Hematopoietic multipotent progenitor cell (in vitro differentiated cells): ENCODE results near the gene GNAI1. TPM values are rescaled to one million over a fixed set of nuclear protein-coding genes. Genes with fewer than 3 reads are reported as not detected.

Experiments
- DNase-seq, 3 donors: peaks; one replicate each; pipeline ENCODE4 v3.0.0-alpha.2; 2011 to 2015; ENCODE audit warnings: low read depth in 2 of 3, low spot score in 2 of 3
- total RNA-seq: library from RNA; depleted of rRNA; stranded (reverse); fragments of >200 nt; gene quantifications from one replicate; pipeline ENCODE4 v1.2.3, GENCODE V29; 2012

The GNAI1 gene
- total RNA-seq, 1 donor = 28.8 TPM

DNA sequence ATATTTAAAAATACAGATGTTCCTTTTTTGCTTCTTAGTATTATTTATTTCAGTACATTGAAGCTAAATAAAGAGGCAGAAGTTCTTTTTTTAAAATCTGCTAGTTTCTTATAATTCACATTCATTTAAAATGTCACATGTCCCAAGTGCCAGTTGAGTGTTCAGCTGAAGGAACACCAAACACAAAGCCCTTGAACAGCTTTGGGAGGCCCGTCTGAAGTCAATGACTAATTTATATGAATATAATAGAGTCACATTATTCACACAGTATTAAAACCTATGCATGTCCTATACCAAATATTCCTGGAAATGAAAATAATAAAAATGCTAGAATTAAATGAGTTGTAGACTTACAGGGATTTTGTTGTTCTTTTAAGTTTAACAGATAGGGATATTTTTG, 70.3 kb downstream of the GNAI1 start:
- no peak for DNase-seq

DNA sequence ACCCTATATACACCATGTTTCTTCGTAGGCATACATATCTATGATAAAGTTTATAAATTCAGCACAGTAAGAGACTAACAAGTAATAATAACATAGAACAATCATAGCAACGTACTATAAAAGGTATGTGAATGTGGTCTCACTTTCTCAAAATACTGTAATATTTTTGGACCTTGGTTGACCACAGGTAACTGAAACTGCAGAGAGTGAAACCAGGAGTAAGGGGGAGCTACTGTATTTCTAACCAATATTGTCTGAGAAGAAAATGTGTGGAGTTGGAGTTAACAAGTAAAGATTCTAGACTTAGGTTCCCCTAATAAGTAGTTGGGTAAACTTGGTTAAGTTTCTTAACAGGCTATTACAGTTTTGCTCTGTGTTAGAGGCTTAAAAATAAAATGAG, 72.1 kb downstream of the GNAI1 start:
- no peak for DNase-seq

DNA sequence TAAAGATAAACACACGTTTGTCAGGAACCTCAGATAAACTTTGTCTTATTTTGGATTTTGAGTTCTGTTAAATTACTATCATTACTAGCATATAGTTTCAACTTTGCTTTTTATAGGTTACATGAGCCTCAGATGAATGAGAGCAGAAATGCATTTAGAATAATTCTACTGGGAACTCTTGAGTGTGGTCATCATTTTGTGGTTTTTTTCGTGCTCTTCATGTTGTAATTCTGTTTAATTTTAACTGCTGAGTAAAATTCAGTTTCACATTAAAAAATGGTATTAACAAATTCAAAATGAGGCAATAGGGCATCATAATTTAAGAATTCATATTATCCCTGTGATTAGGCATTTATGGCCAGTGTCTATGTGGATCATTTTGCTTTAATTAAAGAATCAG, 72.9 kb downstream of the GNAI1 start:
- peak in 1 of 3 donors; percentile 7 for DNase-seq

DNA sequence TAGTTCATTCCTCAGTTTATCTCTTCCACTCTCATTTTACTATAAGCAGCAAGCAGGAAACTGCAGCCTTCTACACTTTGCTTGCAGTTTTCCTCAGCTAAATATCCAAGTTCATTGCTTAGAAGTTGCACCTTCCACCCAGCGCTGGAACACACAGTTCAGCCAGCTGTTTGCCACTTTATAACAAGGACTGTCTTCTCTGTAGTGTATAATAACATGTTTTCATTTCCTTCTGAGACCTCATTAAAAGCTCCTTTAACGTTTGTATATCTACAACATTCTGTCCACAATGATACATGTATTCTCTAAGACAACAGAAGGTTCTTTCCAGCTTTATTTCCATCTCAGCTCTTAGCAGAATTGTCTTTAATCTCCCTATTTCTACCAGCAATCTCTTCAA, 74.1 kb downstream of the GNAI1 start:
- no peak for DNase-seq

DNA sequence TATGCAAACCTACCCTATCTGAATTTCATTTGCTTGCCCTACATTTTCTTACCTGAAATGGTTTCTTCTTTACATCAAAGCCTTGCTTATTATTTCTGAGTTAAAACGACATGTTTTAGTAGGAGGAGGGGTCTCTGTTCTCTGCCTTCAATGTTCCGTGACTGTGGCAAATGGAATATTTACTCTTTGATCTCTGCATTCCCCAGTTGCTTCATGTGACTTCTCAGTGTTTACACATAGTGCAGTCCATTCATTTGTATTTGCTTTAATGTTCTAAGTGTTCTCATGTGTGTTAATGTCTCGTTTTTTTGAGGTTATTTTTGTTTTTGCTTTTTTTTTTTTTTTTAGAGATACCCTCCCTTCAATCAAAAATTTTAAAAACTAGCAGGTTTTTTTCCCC, 75.8 kb downstream of the GNAI1 start:
- DNase-seq = no peak

DNA sequence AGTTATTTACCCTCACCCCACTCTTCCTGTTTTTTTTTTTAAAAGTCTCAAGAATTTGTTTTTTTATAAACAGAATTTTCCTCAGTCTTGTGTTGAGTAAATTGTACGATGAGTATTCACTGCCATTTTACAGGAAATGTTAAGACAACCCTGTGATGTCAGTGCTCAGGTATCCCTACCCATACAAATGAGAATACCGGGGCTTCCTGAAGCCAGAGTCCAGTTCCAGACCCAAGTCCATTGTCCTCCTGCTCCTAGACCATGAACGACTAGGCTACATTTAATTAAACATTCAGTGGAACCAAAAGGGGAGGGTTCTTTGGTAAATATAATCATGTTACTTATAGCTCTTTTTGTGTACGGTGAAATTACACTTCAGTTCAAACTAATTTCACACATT, 79.2 kb downstream of the GNAI1 start:
- no peak for DNase-seq

DNA sequence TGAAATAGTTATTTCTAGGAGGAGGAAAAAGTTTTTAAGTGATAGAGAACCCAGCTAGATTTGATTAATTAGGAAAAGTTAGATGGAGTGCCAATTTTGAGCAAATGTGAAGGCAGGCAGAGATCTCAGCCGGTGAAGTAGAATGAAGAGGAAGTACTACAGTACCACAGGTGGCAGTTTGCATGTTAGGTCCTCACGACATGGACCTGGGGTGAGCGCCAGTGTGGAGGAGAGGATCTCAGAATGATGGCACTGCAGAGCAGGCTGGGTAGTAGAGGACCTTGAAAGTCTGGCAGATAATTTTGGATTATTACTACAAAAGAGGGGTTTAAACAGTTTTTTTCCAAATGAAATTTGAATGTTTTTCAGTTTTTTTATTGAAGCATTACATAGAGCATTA, 81.1 kb downstream of the GNAI1 start:
- DNase-seq = no peak

DNA sequence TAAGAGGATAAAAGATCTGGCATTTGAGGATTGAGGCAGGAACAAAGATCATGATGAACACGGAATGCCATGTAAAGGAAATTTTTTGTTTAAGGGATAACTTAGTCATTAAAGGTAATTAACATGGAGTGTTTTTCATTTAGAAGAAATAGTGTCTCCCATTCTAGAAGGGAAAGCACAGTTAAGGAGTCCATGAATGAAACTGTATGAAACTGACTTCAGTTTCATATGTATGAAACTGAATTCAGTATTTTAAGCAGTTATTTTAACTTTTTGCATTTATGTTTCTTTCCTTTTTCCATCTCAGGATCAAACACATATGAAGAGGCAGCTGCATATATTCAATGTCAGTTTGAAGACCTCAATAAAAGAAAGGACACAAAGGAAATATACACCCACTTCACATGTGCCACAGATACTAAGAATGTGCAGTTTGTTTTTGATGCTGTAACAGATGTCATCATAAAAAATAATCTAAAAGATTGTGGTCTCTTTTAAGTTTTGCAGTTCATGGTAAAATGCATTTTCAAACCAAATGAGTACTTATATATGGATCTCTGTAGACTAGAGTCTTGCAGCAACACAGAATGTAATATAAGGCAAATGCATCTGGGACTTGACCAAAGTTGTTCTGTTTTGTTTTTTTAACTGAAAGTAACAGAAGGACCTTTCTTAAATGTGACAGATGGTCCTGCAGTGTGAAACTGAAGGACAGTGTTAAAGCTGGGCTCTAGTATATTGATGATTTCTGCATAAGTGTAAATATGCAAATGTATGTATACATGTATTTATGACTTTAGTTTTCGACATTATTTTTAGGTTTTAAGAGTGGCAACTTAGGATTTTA, 82.6 kb downstream of the GNAI1 start:
- no peak for DNase-seq

DNA sequence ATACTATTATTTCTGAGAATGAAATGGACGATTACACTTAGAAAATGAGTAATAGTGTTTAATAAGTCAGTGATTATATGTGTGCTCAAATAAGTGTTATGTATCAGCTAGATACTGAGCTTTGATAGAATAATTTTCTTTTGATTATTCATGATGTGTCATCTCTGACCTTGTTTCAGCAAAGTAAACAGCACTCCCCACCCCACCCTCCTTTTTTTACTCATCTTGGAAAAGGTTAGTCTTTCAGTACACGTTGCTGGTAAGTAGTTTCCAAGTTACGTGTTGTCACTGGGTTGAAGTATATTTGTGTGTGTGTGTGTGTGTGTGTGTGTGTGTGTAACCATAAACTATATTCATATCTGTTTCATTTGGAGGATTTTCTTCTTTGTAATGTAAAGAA, 84.1 kb downstream of the GNAI1 start:
- no peak for DNase-seq

DNA sequence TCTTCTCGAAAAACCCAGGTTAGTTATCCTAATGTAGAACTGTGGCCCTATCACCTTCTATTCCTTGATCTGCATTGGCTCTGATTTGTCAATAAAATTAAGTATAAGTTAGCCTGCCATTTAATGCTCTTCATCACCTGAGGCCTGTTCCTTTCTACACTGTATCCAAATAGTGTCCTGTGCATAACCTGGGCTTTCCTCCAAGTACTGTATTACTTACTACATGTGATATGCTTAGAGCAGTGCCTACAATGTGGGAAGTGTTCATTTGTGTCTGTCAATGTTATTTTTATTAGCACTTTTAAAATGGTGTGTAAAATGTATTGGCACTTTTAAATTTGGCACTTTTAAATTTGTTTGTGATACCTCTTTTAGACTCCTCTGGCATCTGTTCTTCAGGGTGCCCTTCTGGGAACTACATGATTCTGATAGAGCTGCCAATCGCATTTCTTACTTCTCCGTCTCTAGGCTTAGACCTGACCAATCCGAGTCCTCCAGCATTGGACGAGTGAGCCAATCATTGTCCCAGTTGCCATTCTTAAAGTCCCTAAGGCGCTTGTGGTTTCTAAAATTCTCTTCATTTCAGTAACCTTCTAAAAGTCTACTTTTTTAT, 85.5 kb downstream of the GNAI1 start:
- DNase-seq = no peak

DNA sequence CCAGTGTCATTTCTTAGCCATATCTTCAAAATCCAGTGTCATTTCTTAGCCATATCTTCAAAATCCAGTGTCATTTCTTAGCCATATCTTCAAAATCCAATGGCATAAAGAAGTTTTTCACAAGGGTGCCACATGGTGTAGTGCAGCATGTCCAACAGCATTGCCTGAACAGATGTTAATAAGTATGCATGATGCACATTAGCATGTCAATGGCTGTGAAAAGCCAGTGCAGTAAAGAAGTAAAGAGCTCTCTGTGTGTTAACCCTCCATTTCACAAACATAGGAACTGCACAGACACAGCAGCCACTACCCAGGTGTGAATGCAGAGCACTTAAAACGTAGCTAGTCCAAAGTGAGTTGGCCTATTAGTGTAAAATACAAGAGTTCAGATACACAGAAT, 89.8 kb downstream of the GNAI1 start:
- no peak for DNase-seq

DNA sequence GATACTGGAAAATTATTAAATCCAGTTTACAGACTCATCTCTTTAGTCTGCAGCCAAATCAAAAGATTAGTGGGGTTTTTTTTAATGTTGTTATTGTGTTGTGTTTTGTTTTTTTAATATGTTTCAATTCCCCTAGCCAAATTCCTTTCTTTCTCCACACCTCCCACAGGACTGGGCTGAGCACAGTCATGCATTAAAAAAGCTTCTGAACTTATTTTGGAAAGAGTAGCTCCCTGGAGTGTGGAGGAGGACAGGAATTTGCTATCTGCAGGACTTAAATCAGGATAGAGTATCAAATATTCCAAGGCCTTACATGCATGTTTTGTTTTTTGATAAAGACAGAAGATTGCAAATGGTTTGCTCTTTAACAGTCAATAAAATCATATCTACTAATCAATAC, 90.7 kb downstream of the GNAI1 start:
- DNase-seq = no peak

DNA sequence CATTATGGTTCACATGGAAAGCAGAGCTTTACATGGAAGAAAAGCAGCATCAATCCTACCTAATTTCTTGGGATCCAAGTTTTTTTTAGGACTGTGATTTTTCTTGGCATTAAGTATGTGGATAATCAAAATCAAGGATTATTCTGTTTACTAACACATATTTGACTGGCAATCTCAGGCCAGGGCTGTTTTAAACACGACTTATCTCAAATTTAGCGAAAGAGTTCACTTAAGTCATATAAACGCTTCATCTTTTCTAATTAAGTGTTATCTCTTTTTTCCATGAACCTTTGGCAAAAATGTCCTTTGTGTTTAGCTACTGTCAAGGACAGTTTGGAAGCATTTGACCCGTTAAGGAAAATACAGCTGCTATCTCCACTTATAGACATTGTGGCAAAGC, 92.0 kb downstream of the GNAI1 start:
- DNase-seq = no peak

DNA sequence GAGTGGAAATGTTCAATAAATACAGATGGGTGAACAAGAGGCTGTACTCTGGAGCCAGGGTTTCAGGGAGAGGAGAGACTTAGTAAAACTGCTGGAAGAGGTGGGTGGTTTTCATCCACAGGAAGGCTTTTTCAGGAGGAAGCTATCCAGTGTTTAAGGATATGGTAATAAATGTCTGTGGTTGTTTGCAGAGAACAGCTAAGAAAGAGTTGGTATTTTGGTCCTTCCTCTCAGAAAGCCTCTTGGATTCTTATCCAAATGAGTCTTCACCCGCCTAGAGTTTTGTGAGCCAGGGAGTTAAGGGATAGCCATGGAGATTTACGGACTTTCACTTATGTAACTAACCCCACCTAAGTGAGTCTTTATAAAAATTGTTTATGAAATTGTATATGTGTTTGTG, 95.7 kb downstream of the GNAI1 start:
- DNase-seq = no peak

DNA sequence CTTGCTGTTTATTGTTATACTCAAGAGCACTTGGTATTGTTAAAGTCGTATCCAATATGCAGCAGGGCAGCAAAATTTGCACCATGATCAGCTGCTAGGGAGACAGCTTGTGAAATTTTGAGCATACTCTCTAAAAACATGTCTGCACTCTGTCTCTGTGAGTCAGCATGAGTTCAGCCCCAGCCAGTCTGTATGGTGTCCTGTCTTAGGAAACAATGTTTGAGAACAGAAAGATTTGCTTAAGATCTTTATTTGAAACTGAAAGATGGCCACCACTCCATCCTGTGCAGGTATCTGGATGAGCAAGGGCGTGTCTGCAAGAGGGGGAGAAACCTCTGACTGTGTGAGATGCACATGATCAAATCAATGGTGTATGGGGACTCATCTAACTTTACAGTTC, 97.1 kb downstream of the GNAI1 start:
- no peak for DNase-seq

DNA sequence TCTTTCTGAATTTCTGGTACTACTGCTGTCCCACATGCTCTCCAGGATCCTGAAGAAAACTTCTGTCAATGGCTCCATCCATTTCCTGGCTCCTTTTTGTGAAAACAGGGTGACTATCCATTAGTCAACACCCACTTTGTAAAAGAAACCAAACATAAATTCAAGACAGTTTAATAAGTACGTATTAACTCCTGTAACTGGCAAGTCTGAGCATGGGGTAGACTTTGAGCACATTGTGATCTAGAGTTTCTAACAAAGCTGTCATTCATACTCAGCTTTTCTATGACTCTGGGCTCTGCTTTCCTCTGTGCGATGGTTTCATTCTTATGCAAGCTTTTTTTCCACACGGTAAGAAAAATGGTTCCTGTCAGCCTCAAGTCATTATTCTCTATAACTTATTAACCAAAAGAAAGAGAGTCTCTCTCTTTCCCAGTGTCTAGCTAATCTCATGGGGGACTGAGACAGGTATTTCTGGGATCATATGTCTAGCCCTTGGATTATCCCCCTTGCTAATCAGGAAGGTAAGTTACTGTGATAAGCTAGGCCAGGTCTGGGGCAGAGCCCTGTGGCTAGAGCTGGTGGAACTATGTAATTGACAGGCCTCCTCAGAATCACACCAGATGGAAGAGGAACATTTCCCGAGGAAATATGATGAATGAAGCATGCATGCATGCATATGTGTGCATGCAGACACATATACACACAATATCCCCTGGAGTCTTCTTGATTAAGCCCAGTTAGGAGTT, 98.5 kb downstream of the GNAI1 start:
- no peak for DNase-seq

DNA sequence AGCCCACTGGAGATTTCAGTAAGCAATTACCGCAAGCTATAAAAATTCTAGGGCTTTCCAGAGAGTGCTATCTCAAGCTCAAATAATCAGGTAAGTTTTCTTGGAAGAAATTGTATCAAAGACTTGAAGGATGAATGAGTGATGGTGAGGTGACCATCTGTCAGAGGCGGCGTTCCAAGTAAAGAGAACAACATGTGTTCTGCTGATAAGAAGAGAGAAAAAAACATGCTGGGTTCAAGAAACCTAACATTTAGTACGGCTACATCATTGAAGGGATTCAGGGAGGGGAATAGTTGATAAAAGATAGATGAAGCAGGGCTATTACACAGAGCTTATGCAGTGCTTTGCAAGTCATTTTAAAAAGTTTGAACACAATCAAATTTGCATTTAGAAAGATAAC, 100.7 kb downstream of the GNAI1 start:
- no peak for DNase-seq

DNA sequence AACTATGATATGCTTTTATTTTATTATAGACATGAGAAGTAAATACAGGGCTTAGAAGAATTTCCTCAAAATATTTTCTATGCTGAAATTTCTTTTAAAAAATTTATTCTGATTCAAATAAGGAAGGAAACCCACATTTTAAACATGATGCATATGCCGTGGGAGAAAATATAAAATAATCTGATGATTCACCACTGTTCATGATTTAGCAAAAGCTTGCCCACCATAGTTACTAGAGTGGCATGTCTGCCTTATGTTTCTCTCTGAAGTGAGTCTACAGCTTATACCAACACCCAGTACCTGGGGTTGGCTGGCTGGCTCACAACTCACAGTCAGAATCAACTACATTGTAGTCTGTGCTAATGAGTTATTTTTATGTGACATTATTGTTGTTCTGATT, 102.0 kb downstream of the GNAI1 start:
- DNase-seq = peak in 2 of 3 donors; percentile 43 to 68

DNA sequence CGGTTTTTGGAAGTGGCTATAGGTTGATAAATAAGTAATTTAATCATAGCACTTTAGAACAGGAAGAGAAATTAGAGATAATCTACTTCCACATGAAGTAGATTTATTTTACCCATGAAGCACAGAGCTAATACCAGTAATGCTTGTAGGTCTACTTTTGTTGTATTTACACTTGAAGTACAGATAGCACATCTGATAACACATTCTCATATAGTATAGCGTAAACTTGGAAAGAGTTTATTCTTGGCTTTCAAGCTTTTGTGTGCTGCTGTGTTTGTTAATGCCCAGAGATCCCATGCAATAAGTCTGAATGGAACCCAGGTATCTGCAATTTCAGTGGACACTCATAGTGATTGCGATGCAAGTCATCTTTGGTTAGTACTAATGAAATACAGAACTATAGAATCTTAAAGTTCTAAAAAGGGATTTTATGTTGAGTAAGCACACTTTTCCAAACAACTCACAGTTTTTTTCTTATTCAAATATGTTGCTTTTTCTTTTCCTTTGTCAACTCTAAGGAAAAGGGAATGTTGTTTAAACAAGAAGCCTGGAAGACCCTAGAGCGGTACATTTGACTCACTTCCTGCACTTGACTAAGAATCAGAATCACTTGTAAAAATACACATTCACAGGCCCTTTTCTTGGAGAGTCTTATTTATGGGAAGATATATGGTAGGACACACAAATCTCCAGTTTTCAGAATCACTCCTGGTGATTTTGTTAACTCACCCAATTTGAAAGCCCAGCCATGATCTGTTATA, 105.8 kb downstream of the GNAI1 start:
- DNase-seq = no peak

DNA sequence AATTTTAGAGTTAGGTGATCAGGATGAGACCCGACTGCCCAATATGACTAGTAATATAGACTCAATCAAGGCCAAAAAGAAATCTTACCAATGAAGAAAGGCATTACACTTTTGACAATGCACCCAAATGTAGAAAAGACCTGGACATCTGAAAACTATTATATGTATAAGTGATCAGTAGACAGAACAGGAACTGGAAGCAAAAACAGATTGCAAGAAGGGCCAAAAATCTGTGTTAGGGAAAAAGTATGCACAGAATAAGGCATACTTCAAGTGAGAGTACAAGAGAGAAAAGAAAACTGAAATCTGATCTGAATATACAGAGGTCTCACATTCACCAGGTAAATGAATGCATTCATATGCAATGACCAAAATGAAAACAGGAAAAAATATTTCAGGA, 107.0 kb downstream of the GNAI1 start:
- DNase-seq = no peak

DNA sequence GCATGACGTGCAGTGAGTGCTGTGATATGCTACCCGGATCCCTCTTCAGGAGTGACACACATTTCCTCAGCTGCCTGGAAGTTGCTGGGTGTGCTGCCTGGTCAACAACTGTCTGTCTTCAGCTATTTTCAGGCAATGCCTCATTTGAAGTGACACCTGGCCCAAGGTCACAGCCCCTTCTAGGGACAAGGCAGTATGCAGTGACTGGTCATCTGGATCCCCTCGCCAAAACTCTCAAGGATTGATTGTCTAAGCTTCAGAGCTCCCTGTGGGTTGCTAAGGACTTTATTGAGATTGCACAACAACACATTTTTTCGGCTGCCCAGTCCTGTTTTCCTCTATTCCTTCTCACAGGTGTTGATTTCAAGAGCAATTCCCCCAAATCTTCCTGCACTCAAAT, 108.8 kb downstream of the GNAI1 start:
- no peak for DNase-seq
